Measurements from ENCODE around the gene GPR157.

- TF ChIP-seq CTCF (conservative IDR thresholded peaks at IDR 0.05; ENCODE audit: low read depth in 2 of 2) (peak; percentile 94 to 99), EZH2 (IDR thresholded peaks at IDR 0.05; ENCODE audit: low read depth, unreplicated experiment) (no peak), POLR2AphosphoS5 (IDR thresholded peaks at IDR 0.05; ENCODE audit: low read depth) (no peak)
- TF ChIP-seq, protein P1, sequence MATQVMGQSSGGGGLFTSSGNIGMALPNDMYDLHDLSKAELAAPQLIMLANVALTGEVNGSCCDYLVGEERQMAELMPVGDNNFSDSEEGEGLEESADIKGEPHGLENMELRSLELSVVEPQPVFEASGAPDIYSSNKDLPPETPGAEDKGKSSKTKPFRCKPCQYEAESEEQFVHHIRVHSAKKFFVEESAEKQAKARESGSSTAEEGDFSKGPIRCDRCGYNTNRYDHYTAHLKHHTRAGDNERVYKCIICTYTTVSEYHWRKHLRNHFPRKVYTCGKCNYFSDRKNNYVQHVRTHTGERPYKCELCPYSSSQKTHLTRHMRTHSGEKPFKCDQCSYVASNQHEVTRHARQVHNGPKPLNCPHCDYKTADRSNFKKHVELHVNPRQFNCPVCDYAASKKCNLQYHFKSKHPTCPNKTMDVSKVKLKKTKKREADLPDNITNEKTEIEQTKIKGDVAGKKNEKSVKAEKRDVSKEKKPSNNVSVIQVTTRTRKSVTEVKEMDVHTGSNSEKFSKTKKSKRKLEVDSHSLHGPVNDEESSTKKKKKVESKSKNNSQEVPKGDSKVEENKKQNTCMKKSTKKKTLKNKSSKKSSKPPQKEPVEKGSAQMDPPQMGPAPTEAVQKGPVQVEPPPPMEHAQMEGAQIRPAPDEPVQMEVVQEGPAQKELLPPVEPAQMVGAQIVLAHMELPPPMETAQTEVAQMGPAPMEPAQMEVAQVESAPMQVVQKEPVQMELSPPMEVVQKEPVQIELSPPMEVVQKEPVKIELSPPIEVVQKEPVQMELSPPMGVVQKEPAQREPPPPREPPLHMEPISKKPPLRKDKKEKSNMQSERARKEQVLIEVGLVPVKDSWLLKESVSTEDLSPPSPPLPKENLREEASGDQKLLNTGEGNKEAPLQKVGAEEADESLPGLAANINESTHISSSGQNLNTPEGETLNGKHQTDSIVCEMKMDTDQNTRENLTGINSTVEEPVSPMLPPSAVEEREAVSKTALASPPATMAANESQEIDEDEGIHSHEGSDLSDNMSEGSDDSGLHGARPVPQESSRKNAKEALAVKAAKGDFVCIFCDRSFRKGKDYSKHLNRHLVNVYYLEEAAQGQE (IDR thresholded peaks at IDR 0.05; ENCODE audit: unreplicated experiment) = no peak
- TF ChIP-seq, protein P2, sequence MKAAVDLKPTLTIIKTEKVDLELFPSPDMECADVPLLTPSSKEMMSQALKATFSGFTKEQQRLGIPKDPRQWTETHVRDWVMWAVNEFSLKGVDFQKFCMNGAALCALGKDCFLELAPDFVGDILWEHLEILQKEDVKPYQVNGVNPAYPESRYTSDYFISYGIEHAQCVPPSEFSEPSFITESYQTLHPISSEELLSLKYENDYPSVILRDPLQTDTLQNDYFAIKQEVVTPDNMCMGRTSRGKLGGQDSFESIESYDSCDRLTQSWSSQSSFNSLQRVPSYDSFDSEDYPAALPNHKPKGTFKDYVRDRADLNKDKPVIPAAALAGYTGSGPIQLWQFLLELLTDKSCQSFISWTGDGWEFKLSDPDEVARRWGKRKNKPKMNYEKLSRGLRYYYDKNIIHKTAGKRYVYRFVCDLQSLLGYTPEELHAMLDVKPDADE (IDR thresholded peaks at IDR 0.05) = no peak
These were observed 18.1 kb downstream of the GPR157 start for GRCh38 chr1:9110669-9111356.
